GM18520 (cell line): ENCODE data around the gene ACOX1.

Source experiments
- ATAC-seq: cut with Tn5 transposase; IDR thresholded peaks from one replicate; pipeline ENCODE4 v1.9.1; 2021; ENCODE audit not compliant: unreplicated experiment

Gene ACOX1

DNA sequence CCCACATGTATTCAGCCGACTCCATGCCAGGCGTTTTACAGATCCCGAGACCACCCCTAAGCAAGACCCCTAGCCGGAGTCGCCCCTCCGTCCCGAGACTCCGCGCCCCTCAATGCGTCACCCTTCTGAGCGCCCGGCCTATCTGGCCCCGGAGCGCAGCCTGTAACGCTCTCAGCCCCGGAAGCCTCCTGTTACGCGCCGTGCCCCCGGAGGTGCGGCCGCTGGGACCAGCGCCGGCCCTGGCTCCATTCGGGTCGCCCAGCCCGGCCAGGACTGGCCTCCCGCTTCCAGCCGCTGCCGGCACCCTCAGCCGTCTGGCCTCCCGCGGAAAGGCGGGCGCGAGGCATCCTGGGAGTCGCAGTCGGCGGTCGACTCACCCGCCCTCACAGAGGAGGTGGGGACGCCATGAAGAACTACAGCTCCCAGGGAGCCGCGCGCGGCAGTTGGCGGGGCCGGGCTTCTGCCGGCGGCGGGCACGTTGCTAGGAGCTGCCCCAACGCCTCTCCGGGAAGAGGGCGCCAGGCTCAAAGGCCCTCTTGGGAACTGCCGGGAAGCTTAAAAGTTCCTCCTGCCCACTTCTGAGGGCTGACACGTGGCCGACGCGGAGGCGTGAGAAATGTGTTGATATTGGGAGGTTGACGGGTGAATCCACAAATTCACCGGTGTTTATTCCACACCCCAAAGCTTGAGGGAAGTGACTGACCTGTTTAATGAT is 38.1 kb downstream of the ACOX1 start, which contains the start of gene FBF1:
Gene FBF1 (minus strand): TSS at position 316 of the 715 bp plus-strand sequence. CDS start 2,893 bp downstream, outside the sequence.
- ATAC-seq = peak; percentile 95

DNA sequence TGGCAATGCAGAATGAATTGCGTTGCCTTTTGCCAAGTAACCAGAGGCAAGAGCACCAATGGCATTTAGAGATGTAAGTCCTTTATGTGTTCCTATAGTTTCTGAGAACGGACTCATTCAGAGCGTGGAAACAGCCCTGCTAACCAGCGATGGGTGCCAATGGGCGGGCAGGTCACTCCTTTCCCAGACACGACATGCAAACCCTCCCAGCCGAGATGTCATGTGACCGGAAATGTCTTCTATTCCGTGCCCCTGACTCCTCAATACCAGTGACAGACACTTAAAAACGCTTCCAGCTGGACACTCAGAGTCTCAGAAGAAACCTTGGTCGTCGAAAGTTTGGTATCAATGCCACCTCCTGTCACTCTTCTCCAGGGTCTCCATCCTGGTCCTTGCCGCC is 41.3 kb downstream of the ACOX1 start:
- no peak for ATAC-seq

GRCh38 chr17:75933808-75934207 is 45.2 kb downstream of the ACOX1 start:
- no peak for ATAC-seq

- ATAC-seq = no peak
These were observed 46.1 kb downstream of the ACOX1 start for GRCh38 chr17:75932852-75933251.

DNA sequence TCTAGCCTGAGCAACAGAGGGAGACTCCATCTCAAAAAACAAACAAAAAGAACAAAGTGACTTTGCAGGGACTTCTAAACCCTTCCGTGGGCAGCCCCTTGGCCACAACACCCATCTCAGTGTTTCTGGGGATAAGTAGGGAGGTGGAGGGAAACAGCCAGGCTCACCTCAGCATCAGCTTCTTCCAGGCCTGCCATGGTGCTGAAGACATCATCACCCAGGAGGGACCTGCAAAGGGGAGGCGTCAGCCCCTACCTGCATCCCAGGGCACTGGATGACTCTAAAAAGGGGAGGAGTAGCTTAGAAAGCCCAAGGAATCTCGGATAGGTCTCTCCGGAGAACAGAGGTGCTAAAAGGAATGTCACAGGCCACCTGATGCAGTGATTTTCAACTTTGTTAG is 47.9 kb downstream of the ACOX1 start:
- no peak for ATAC-seq

GRCh38 chr17:75927286-75927922 is 51.6 kb downstream of the ACOX1 start:
- no peak for ATAC-seq

DNA sequence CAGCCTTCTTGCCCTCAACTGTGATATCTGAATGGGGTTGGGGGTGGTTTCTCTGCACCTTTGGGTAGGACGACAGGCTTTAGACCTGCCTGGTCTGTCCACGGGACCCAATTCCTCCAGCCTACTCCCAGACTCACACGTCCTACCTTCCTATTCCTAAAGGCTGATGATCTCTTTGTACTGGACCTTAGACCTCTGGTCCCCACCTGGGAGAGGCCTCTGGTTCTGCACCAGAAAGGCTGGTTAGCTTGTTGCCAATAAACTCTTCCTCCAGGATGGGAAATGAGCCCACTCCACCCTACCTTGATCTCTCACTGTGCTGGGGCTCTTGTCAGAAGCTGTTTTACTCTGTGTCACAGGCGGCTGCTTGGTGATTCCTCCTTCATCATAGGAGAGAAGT is 52.5 kb downstream of the ACOX1 start:
- ATAC-seq = no peak

GRCh38 chr17:75925912-75926311 is 53.1 kb downstream of the ACOX1 start:
- ATAC-seq = no peak

DNA sequence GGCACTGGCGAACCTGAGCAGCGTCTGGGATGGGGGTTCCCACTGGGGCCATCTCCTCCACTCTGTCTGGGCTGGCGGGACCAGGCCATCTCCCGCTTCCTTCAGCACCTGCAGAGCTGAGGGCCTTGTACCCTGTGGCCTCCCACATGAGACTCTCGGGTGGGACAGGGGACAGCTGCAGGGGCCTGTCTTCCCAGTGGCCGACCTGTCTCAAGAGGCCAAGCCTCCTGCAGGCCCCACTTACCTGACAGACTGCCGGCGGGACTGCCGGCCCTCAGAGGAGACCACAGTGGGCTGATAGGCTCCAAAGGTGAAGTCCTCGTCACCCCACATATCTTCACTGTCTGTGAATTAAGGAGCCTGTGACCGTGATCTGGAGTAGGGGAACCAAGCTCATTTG is 53.9 kb downstream of the ACOX1 start:
- no peak for ATAC-seq

DNA sequence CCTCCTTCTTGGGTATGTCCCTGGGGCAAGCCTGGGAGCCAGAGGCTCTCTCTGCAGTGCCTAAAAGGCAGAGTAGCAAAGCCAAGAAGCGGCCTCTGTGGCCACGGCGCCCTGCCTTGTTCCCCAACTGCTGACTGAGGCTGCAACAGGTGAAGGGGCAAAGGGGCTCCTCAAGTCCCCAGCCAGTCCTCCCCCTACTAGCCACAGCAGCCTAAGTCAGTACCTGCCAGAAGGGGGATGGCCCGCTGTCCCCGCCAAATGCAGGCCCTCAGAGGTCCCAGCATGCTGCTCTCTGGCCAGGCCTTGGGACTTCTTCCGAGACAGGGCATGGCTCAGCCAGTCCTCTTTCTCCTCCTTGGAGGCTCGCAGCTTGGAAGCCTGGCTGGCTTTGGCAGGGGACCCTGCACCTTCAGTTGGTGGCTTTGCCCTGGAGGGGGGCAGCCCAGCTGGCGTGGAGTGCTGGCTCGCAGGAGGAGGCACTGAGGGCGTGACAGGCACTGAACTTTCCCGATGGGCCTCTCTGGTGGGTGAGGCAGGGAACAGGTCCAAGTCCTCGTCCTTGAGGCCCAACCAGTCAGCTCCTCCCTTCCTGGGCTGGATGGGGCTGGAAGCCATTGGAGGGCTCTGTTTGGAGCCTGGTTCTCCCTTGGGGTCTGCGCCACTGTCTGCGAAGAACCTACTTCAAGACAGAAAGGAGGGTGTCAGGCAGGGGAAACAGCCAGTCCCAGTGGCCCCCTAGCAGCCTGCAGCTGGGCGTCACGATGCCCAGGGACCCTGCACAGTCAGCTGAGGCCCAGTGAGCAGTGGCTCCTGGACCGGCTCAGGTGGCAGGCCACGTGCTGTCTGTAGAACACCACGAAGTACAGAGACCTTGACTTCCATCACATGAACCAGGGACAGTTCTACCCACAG is 55.7 kb downstream of the ACOX1 start:
- ATAC-seq = no peak

DNA sequence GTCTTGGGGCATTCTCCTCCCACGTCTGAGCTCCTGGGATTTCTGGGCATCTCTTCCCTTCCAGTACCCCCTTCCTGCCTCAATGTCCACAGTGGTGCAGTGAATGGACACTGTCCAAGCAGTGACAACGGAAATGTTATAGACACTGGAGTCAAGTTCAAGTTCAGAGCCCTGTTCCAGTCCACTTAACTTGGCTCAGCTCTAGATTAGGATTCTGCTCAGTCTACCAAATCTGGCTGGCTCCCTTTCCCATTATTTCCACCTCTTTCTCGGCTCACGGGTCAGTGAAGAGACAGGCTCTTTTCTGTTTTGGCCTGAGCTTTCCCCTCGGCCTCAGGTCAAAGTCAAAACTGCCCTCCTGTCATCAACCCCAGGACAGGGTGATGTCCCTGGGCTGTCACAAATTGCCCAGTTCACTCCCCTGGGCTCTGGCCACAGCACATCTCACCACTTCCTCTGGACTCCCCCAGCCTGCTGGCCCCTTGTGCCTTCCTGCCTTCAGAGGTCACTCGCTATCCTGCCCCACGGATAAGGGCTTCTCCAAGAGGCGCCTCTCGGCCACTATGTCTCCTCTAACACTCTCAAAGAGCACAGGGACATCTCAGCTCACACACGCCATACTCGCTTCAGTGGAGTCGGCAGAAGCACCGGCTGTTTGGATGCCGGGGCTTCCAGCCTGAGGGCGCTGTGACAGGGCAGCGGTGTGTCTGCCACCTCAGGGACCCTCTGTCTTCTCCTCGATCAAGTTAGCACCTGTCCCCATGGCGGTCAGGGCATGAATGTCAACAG is 56.6 kb downstream of the ACOX1 start:
- ATAC-seq = no peak

GRCh38 chr17:75921596-75921995 is 57.4 kb downstream of the ACOX1 start:
- no peak for ATAC-seq

DNA sequence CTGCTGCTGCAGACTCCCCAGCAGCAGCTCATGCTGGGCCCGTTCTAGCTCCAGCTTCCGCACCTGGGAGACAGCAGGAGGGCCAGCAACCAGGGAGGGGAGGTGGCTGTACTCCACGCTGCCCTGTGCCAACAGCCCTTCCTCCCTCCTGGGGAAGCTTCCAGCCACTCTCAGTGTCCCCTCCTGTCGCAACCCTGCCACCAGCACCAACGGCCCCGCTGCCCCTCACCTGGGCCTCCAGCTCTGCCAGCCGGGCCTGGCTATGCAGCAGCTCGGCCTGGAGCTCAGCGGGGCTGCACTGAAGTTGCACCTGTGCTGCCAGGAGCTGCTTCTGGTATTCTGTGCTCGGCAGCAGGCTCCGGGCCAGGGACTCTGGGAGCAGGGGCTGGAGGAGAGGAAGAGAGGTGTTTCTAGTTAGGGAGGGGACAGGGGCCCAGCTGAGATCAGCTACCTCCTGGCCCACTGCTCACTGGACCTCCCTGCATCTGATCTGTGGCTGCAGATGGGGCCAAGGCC is 58.9 kb downstream of the ACOX1 start:
- no peak for ATAC-seq

GRCh38 chr17:75919611-75920010 is 59.4 kb downstream of the ACOX1 start:
- no peak for ATAC-seq

DNA sequence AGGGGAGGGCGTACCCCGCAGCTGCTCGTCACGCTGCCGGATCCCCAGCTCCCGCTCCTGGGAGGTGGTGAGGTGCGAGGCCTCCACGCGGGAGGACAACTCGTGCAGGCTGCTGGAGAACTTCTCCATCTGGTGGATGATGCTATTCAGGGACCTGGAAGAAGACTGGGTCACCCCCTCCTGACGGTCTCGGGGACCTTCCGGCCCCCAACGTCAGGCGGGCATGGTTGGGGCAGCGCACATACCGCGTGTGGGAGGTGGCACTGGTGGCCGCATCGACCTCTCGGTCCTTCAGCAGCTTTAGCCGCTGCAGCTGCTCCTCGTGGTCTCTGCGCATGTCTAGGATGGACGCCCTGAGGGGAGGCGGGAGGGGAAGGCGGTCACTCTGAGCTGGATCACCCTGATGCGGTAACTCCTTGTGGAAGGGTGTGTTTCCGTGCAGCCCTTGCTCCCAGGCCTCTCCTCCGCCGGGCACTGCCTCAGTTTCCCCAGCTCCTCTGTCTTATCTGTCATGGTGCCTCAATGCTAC is 61.0 kb downstream of the ACOX1 start:
- no peak for ATAC-seq

GRCh38 chr17:75917141-75917916 is 61.6 kb downstream of the ACOX1 start:
- no peak for ATAC-seq

DNA sequence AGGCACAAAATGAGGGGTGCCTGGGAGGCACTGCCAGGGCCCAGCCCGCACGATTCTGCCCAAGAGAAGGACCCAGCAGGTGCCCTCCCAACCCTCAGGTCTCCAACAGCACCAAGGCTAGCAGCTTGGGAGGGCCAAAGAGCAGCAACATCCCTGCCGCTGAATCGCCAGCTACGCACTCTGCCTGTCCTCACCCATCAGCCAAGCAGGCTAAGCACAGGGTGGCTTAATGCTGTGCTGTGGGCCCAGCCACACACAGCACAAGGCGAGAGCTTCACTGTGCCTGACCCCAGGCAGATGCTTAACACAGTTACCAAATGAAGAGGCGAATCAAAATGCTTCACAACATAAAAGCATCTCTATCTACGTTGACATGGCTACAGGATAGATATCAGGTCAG is 63.7 kb downstream of the ACOX1 start:
- no peak for ATAC-seq

GRCh38 chr17:75914643-75915267 is 64.2 kb downstream of the ACOX1 start:
- ATAC-seq = no peak

GRCh38 chr17:75913537-75914210 is 65.3 kb downstream of the ACOX1 start:
- ATAC-seq = no peak
